Ovary (tissue), 3 donors: Measurements from ENCODE around the gene TFDP2.

ENCODE experiments used
- CTCF ChIP-seq, 3 donors: fragments of 450-650 bp in 2 of 3; fragments of 200-600 bp in 1 of 3; IDR thresholded peaks; one replicate each; pipeline versions ENCODE4 v1.5.1 to v1.8.0; 2016 to 2022; ENCODE audit warnings: antibody characterized with exemption in 3 of 3, mild to moderate bottlenecking in 1 of 3
- EP300 ChIP-seq: sonication (generic); formaldehyde crosslinking; IDR thresholded peaks from one replicate; pipeline ENCODE4 v1.6.1; 2017; ENCODE audit warnings: antibody characterized with exemption
- POLR2A ChIP-seq: fragments of 450-650 bp; IDR thresholded peaks from one replicate; pipeline ENCODE4 v1.6.1; 2017; ENCODE audit warnings: antibody characterized with exemption, mild to moderate bottlenecking, moderate library complexity
- donor health status: DM: no; HTN: no; CAD: no.

DNA sequence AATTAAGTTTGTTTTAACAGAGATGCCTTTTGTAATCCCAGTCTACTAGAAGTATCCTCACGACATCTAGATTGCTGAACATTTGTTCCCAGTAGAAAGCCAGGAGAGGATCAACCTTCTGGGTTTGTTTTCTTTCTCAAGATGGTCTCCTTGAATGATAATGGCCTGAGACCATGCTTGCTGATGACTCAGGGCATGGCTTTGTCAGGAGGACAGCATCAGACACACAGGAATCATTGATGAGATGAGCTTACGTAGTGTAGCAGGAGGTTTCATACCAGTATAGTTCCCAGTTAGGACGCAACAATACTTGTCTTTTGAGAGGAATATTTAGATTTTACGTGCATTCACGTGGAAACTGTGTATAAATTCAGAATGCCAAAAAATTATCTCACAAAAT lies 234.3 kb downstream of the TFDP2 start:
- no peak for TF ChIP-seq CTCF (IDR thresholded peaks at IDR 0.05)
- no peak for TF ChIP-seq EP300
- no peak for TF ChIP-seq POLR2A
